CD1c-positive myeloid dendritic cell (primary cell): ENCODE results near the gene BRWD1.

Source experiments
- DNase-seq: peaks from one replicate; pipeline ENCODE4 v3.0.0-alpha.2; 2016; ENCODE audit errors: extremely low spot score

BRWD1 gene

DNA sequence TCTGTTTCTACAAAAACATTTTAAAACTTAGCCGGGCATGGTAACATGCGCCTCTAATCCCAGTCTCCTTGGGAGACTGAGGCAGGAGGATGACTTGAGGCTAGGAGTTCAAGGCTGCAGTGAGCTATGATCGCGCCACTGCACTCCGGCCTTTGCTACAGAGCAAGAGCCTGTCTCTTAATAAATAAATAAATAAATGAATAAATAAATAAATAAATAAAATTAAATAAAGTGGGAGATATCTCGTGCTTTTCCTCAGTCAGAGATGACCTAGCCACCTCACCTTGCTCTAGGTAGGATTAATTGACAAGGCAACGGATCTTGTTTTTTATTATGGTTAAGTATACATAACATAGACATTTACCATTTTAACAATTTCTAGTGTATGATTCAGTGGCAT is 14.3 kb upstream of the BRWD1 start:
- DNase-seq, result no peak

DNA sequence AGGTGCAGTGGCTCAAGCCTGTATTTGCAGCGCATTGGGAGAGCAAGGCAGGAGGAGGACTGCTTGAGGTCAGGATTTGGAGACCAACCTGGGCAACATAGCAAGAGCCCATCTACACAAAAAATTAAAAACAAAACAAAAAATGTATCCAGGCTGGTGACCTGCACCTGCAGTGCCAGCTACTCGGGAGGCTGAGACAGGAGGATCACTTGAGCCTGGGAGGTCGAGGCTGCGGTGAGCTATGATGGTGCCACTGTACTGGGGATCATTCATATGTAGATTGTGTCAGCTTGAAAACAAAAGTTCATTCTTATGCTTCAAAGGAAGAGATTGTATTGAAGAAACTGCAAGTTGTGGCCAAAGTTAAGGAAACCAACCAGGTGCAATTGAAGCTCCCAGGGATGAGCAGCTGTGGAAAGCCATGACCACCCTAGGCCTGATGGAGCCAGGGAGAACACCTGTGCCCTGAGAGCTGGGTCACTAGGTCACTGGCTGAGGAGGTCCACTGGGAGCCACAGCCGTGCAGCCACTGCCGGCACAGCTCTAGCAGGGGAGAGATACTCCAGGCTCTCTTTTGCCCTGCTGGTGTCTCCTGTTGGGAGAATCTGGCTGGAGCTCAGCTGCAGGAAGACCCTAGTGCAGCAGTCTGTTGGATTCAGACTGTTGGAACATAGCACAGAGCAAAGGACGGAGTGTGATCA is 13.3 kb upstream of the BRWD1 start:
- DNase-seq, result no peak

- no peak for DNase-seq
These were observed 12.0 kb upstream of the BRWD1 start for GRCh38 chr21:39325458-39325857.

GRCh38 chr21:39321424-39321823 is 8.0 kb upstream of the BRWD1 start:
- no peak for DNase-seq

GRCh38 chr21:39319814-39320332 is 6.4 kb upstream of the BRWD1 start:
- DNase-seq, result no peak

DNA sequence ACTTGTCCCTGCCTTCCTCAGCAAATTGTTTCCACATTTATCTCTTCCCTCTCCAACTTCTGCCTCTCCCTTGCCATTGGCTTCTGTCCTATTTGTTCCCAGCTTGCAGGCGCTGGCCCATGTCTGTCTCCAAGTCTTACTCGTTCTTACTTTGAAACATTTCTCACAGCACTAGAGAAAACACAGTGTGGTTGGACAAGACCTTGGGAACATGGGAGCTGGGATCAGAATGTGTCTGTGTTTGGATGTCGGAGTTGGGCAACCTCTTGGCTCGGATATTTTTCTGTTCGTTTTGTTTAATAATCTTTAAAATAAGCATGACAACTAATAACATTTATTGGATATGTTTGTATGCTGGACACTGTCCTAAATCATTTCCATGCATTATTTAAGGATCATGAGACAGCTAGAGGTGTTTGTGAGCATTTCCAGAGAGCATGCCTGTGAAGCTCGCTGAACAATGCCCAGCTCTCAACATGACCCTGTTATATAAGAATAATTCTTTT is 5.9 kb upstream of the BRWD1 start:
- DNase-seq, result no peak

- no peak for DNase-seq
These were observed 4.9 kb upstream of the BRWD1 start for GRCh38 chr21:39318091-39318959.

GRCh38 chr21:39317134-39318090 is 4.0 kb upstream of the BRWD1 start:
- DNase-seq, result peak; percentile 90

- DNase-seq, result no peak
These were observed 3.3 kb upstream of the BRWD1 start for GRCh38 chr21:39316729-39317128.

DNA sequence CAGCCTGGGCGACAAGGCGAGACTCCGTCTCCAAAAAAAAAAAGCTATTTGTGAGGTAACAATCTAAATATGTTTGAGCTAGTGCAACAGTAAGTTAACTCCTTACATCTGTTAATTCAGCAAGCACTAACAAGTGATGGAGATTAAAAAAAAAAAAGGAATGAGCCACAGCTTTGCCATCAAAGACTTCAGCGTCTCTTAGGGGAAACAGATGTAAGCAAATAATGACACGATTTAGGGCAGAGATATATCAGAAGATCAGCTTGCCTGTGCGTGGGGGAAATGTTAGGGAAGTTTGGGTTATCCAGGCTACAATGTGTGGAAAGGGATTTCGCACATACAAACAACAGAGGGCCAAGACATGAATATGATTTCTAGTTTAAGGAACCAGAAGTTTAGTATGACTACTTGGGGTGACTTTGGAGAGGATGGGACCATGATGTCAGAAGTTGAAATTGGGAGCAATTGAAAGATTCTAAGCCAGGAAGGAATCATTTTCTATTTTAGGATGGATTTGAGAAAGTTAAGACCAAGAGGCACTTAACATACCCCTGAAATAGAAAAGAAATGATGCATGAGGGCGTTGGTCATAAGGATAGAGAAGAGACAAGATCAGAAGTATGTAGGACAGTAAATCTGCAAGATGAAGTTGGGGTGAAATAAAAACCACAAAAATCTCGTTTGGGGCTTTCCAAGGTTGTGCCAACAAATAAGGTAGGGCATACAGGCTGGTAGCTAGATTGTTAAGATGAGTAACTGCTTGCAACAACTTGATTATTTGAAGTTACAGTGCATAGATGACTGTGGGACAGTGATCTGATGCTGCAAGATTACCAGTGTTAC is 2.4 kb upstream of the BRWD1 start:
- DNase-seq, result peak; percentile 22

GRCh38 chr21:39314143-39315027 is 953 bp upstream of the BRWD1 start:
- peak; percentile 18 for DNase-seq

- no peak for DNase-seq
These were observed 326 bp downstream of the BRWD1 start for GRCh38 chr21:39313042-39313570.

DNA sequence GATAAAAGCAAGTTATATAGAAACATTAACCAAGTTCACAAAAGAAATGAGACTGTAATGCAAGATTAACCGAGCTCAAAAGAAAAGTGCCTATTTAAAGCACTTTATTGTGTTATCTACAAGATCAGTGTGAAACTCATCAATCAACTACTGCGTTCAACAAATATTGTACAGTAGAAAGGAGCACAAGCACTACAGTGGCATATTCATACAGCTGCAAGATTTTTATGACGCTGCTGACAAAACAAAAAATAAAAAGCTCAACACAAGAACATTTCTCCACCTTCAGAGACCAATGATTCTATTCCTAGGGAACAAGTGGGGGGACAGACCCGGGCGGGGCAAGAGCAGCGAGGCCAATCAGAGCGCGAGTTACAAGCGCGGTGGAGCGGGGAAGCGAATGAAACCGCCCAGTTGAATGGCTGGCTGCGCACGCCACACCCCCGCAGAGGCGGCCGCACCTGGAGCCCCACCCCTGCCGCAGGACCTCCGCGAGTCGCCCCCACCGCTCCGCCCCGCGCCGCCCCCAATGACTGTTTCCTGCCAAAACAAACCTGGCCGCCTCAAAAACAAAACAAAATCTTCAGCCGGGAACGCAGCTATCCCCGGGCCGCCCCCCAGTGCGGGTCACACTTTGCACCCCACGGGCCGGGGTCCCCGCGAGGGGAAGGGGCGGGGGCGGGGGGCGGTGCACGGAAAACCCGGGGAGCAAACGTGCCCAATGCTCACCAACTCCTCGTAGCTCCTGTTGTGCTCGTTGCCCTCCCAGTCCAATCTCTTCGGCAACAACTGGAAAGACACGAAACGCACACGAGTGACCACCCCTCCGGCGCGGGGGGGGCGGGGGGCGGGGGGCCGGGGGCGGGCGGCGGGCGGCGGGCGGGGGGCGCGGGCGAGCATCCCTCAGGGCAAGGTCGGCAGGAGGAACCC is 1.1 kb downstream of the BRWD1 start:
- peak; percentile 95 for DNase-seq

DNA sequence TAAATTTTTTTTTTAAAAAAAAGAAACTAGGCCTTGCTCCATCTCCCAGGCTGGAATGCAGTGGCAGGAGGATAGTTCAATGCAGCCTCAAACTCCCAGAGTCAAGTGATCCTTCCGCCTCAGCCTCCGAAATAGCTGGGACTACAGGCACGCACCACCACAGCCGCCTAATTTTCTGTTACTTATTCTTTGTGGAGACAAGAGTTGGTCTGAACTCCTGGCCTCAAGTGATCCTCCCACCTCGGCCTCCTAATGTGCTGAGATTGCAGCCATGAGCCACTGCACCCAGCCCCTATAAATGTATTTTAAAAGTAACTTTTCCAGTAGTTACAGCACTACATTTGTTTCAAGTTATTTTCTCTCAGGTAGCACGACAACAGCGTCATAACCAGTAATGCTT is 2.3 kb downstream of the BRWD1 start:
- no peak for DNase-seq

DNA sequence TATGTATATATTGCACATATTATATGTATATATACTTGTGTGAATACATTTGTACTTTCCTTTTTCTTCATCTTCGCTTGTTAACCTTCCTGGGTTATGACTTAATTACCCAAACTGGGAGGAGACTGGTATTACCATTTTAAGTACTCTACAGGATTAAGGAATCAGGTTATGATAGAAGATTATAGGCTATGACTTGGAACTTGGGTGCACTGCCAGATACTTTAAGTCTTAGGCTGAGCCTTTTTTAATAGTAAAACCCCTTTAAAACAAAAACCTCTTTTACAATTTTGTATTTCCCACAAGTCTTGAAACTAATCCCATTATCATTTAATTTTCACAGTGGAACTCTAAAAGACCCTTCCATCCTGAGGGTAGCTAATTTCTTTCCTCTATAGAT is 6.0 kb downstream of the BRWD1 start:
- DNase-seq, result no peak

GRCh38 chr21:39300587-39300986 is 12.8 kb downstream of the BRWD1 start:
- DNase-seq, result no peak

DNA sequence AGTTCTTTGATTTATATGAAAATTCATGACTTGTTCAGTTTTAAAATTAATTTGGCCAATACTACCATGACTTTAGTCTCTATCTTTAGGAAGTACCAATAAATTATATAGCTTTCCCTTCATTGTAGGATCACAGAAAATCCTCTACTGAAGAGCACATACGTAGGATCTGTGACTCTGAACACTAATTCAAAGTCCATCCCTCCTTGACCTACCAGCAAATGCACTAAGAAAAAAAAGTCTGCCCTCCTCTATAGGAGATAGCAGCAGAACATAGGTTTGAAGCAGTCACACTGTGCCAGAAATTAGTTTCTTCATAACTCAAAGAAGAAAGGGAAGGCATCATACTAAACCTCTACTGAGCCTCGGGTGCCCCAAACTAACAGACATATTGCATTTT is 16.5 kb downstream of the BRWD1 start:
- no peak for DNase-seq

DNA sequence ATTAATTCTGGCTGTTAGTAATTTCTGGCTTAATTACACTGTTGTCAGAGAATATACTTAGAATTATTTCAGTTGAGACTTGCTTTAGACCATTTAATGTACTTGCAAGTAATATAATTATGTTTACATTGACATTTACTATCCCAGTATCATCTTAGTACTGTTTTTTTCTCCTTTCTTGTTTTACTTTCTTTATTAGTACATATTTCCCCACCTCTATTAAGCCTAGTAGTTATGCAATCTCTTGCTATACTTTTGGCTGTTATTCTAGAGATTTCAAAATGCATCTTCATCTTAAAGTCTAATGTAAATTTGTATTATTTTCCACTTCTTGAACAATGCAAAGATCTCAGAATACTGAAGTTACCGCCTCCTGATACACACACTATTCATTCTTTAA is 24.4 kb downstream of the BRWD1 start:
- DNase-seq, result no peak
